HepG2 (cell line): ENCODE measurements around the gene NHERF2. TPM values are rescaled to one million over a fixed set of nuclear protein-coding genes. Genes with fewer than 3 reads are reported as not detected.

Experiments used
- BCL6 ChIP-seq: IDR thresholded peaks from 2 replicates; pipeline ENCODE4 v1.6.1; 2016; ENCODE audit warnings: missing genetic modification reagents, missing compliant biosample characterization
- CEBPG ChIP-seq: IDR thresholded peaks from 2 replicates; pipeline ENCODE4 v1.6.1; 2016
- HNRNPLL ChIP-seq: fragments of 200-400 bp; formaldehyde crosslinking; IDR thresholded peaks from 2 replicates; pipeline ENCODE4 v1.6.1; 2017; ENCODE audit warnings: mild to moderate bottlenecking, low read depth, low read length; ENCODE audit not compliant: poor library complexity, severe bottlenecking
- MNT ChIP-seq: fragments of 450-650 bp; IDR thresholded peaks from 2 replicates; pipeline ENCODE4 v1.6.1; 2016
- NR2F1 ChIP-seq, 2 experiments: fragments of 450-650 bp in 1 of 2; formaldehyde crosslinking in 1 of 2; IDR thresholded peaks; 2 replicates each; pipeline versions ENCODE4 v1.5.0 to v1.6.1; 2016 to 2020; ENCODE audit warnings: mild to moderate bottlenecking in 1 of 2, missing compliant biosample characterization in 1 of 2, missing genetic modification reagents in 1 of 2, moderate library complexity in 1 of 2
- SRY ChIP-seq: sonication (generic); formaldehyde crosslinking; IDR thresholded peaks from 2 replicates; pipeline ENCODE4 v1.8.0; 2022; ENCODE audit warnings: mild to moderate bottlenecking, missing genetic modification reagents
- UBTF ChIP-seq: sonication (generic); formaldehyde crosslinking; IDR thresholded peaks from 2 replicates; pipeline ENCODE4 v1.4.0; 2020; ENCODE audit warnings: mild to moderate bottlenecking, missing genetic modification reagents
- ZBTB33 ChIP-seq: sonication (generic); formaldehyde crosslinking; IDR thresholded peaks from 2 replicates; pipeline ENCODE4 v1.4.0; 2020; ENCODE audit warnings: missing genetic modification reagents
- ZNF124 ChIP-seq: sonication (generic); formaldehyde crosslinking; IDR thresholded peaks from 2 replicates; pipeline ENCODE4 v1.4.0; 2020; ENCODE audit warnings: missing genetic modification reagents
- ZNF609 ChIP-seq: sonication (generic); formaldehyde crosslinking; IDR thresholded peaks from 2 replicates; pipeline ENCODE4 v1.4.0; 2020; ENCODE audit warnings: mild to moderate bottlenecking, missing genetic modification reagents, borderline replicate concordance
- ZNF639 ChIP-seq: conservative IDR thresholded peaks from 2 replicates; pipeline ENCODE4 v1.6.1; 2018; ENCODE audit warnings: missing genetic modification reagents
- ZNF660 ChIP-seq: sonication (generic); formaldehyde crosslinking; IDR thresholded peaks from 2 replicates; pipeline ENCODE4 v1.5.1; 2020; ENCODE audit warnings: mild to moderate bottlenecking, low read depth, missing genetic modification reagents, borderline replicate concordance
- ZNF770 ChIP-seq: sonication (generic); formaldehyde crosslinking; IDR thresholded peaks from 2 replicates; pipeline ENCODE4 v1.5.0; 2020; ENCODE audit warnings: mild to moderate bottlenecking, missing genetic modification reagents
- polyA plus RNA-seq, 8 experiments: library from polyadenylated mRNA; depleted of rRNA in 3 of 8; stranded (reverse) in 7 of 8; unstranded in 1 of 8; fragments of >200 nt; fragmentation: Illumina TruSeq in 4 of 8; extraction: Trizol in 4 of 8; gene quantifications; 2 replicates each; pipeline versions ENCODE4 v1.2.1 to v1.2.3, GENCODE V29; 2011 to 2016; ENCODE audit warnings: low read depth in 4 of 8, missing spikeins in 1 of 8, mixed read lengths in 1 of 8; ENCODE audit not compliant: insufficient read depth in 1 of 8
- total RNA-seq, 5 experiments: library from RNA; depleted of rRNA; stranded (reverse); fragments of >200 nt; fragmentation: Illumina TruSeq; extraction: Trizol; gene quantifications; 2 replicates each; pipeline ENCODE4 v1.2.3, GENCODE V29; 2016; ENCODE audit warnings: low read depth in 1 of 5

NHERF2 gene
- total and polyA plus RNA-seq, 2 of the 13 experiments (the other 11 are each of a cell fraction or from before 2014, with no cell fraction given): 23.7 to 39.3 TPM

GRCh38 chr16:2016407-2016922 lies 10.2 kb upstream of the NHERF2 start (continued):
- TF ChIP-seq MNT: 0 out of 2 replicates have a peak, but pooled peaks have one; percentile 3
- TF ChIP-seq ZNF770 (CRISPR knock-in tag): no peak
- TF ChIP-seq ZNF639: no peak
- TF ChIP-seq ZBTB33 (CRISPR knock-in tag): no peak
- peak; percentile 88 for TF ChIP-seq CEBPG (CRISPR knock-in tag)
- TF ChIP-seq HNRNPLL: peak; percentile 26
- TF ChIP-seq BCL6: peak; percentile 37; the same call in 1 of the 2 replicates
- TF ChIP-seq SRY (CRISPR knock-in tag): no peak
- no peak for TF ChIP-seq UBTF (CRISPR knock-in tag)
- TF ChIP-seq NR2F1 (CRISPR knock-in tag; IDR thresholded peaks at IDR 0.05): no peak
- 0 out of 2 replicates have a peak, but pooled peaks have one; percentile 27 for TF ChIP-seq ZNF124 (CRISPR knock-in tag)
- no peak for TF ChIP-seq ZNF609 (CRISPR knock-in tag)
- TF ChIP-seq ZNF660 (CRISPR knock-in tag): no peak
